Colon (tissue), 2 donors: ENCODE measurements around the gene TRAF5.
A peak's percentile ranks its signal among the peaks of the same experiment; 100 is the strongest.
"Not testable (repeated sequence)": the region's sequence is repeated elsewhere in the genome, so short reads cannot be mapped to it uniquely, and the experiment has no call there.

Source experiments
- FAIRE-seq: peaks from 2 replicates; lab custom pipeline; 2012; peaks lifted over from hg19 to GRCh38; lab: Jason Lieb, UNC
- donor health status: control.
- donor health status: control.

Gene TRAF5

GRCh38 chr1:211347077-211347844 lies 20.6 kb downstream of the TRAF5 start:
- no peak for FAIRE-seq

- no peak for FAIRE-seq
These were observed 21.9 kb downstream of the TRAF5 start for GRCh38 chr1:211348547-211348946.

- no peak for FAIRE-seq
These were observed 23.1 kb downstream of the TRAF5 start for GRCh38 chr1:211349741-211350140.

GRCh38 chr1:211352055-211352454 lies 25.4 kb downstream of the TRAF5 start:
- FAIRE-seq = not testable (repeated sequence)

GRCh38 chr1:211352465-211352864 lies 25.8 kb downstream of the TRAF5 start:
- FAIRE-seq = no peak

- FAIRE-seq = no peak
These were observed 26.4 kb downstream of the TRAF5 start for GRCh38 chr1:211352985-211353515.

- no peak for FAIRE-seq
These were observed 27.1 kb downstream of the TRAF5 start for GRCh38 chr1:211353562-211354212.

GRCh38 chr1:211355873-211356272 lies 29.2 kb downstream of the TRAF5 start:
- FAIRE-seq = no peak

- no peak for FAIRE-seq
These were observed 30.2 kb downstream of the TRAF5 start for GRCh38 chr1:211356723-211357407.

GRCh38 chr1:211358685-211359084 lies 32.1 kb downstream of the TRAF5 start:
- peak; percentile 61 for FAIRE-seq

GRCh38 chr1:211359876-211360275 lies 33.2 kb downstream of the TRAF5 start:
- no peak for FAIRE-seq

GRCh38 chr1:211361202-211361601 lies 34.6 kb downstream of the TRAF5 start:
- FAIRE-seq = no peak

- no peak for FAIRE-seq
These were observed 43.0 kb downstream of the TRAF5 start for GRCh38 chr1:211369640-211370039.

GRCh38 chr1:211370669-211371068 lies 44.0 kb downstream of the TRAF5 start:
- FAIRE-seq = no peak

- FAIRE-seq = no peak
These were observed 44.9 kb downstream of the TRAF5 start for GRCh38 chr1:211371406-211372105.

- FAIRE-seq = no peak
These were observed 45.8 kb downstream of the TRAF5 start for GRCh38 chr1:211372463-211372862.

GRCh38 chr1:211375146-211375818 lies 48.6 kb downstream of the TRAF5 start:
- no peak for FAIRE-seq

- no peak for FAIRE-seq
These were observed 49.3 kb downstream of the TRAF5 start for GRCh38 chr1:211375949-211376348.

- no peak for FAIRE-seq
These were observed 50.3 kb downstream of the TRAF5 start for GRCh38 chr1:211376807-211377470.

- FAIRE-seq = no peak
These were observed 51.2 kb downstream of the TRAF5 start for GRCh38 chr1:211377539-211378450.
